ENCODE results near the gene NTRK1.

DNA sequence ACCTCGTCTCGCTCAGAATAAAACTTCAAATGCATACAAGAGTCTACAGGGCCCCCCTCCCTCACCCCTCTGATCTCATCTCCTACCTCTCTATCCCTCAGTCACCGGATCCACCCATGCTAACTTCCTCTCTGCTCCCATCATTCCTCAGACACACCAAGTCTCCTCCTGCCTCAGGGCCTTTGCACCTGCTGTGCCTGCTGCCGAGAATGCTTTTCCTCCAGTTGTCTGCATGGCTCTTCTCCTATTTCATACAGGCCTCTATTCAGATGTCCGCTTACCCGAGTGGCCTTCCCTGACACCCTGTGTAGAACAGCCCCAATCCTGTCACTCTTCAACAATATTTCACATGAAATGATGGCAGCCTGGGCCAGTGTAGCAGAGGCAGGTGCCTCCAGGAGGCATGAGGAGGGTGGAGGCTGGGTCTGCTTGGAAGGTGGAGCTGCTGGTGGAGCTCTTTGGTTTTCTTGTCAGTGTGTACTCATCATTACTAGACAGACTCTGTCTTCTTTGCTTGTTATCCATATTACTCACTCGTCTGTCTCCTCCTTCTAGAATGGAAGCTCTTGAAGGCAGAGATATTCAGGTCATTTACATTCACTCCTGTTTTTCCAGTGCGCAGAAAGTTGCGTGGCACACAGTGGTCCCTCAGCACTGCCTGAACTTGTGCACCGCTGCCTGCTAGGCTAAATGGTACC is 48.2 kb upstream of the NTRK1 start:
- TF ChIP-seq EZH2phosphoT487 (IDR thresholded peaks at IDR 0.05; ENCODE audit: insufficient read depth, low read depth) (no peak), EZH2 (IDR thresholded peaks at IDR 0.05; ENCODE audit: insufficient read depth, poor library complexity, severe bottlenecking) (no peak)
